Small intestine (tissue), 7 donors: Measurements from ENCODE around the gene METTL26. TPM values are rescaled to one million over a fixed set of nuclear protein-coding genes. Genes with fewer than 3 reads are reported as not detected.

ENCODE experiments used
- DNase-seq, 2 donors: peaks; one replicate each; pipeline versions ENCODE4 v3.0.0 to v3.0.0-alpha.2; 2013
- FAIRE-seq: peaks from 2 replicates; lab custom pipeline; 2012; peaks lifted over from hg19 to GRCh38; lab: Jason Lieb, UNC
- H3K27ac ChIP-seq, 3 donors: one replicate each; pipeline ENCODE4 v1.5.1; 2013; ENCODE audit warnings: low read length in 2 of 3, mild to moderate bottlenecking in 2 of 3, control low read depth in 1 of 3, inconsistent platforms in 1 of 3, low read depth in 1 of 3, moderate library complexity in 1 of 3
- H3K27me3 ChIP-seq, 3 donors: one replicate each; pipeline ENCODE4 v1.6.1; 2013; ENCODE audit warnings: low read length in 3 of 3, inconsistent platforms in 1 of 3; ENCODE audit not compliant: control insufficient read depth in 3 of 3, insufficient read depth in 3 of 3
- H3K36me3 ChIP-seq, 3 donors: one replicate each; pipeline ENCODE4 v1.6.1; 2013; ENCODE audit warnings: low read length in 3 of 3, inconsistent platforms in 1 of 3, low read depth in 1 of 3, mild to moderate bottlenecking in 1 of 3, moderate library complexity in 1 of 3; ENCODE audit not compliant: control insufficient read depth in 3 of 3, insufficient read depth in 2 of 3
- H3K4me1 ChIP-seq, 3 donors: one replicate each; pipeline ENCODE4 v1.6.1; 2013; ENCODE audit warnings: low read length in 2 of 3, inconsistent platforms in 1 of 3, low read depth in 1 of 3, mild to moderate bottlenecking in 1 of 3, moderate library complexity in 1 of 3; ENCODE audit not compliant: control insufficient read depth in 3 of 3, insufficient read depth in 2 of 3
- H3K4me3 ChIP-seq, 3 donors: one replicate each; pipeline ENCODE4 v1.5.1; 2013; ENCODE audit warnings: low read length in 3 of 3, control low read depth in 1 of 3, inconsistent platforms in 1 of 3, low read depth in 1 of 3, mild to moderate bottlenecking in 1 of 3, moderate library complexity in 1 of 3
- H3K9me3 ChIP-seq, 2 donors: one replicate each; pipeline ENCODE4 v1.6.1; 2013; ENCODE audit warnings: low read depth in 1 of 2, low read length in 1 of 2; ENCODE audit not compliant: control insufficient read depth in 2 of 2, insufficient read depth in 1 of 2
- WGBS, 3 donors: extraction: QIAGEN DNeasy Blood & Tissue Kit; methylation state at CpG; one replicate each; pipeline ENCODE4 v1.1.7; 2013; 5-methylcytosine and 5-hydroxymethylcytosine counted together
- polyA plus RNA-seq, 4 donors: library from polyadenylated mRNA; stranded (reverse) in 3 of 4; unstranded in 1 of 4; fragments of 200-250 nt in 3 of 4; fragments of 120-200 nt in 1 of 4; gene quantifications; one replicate each; pipeline versions ENCODE4 v1.2.1 to v1.2.3, GENCODE V29; 2013
- donor health status: healthy with polysubstance abuse.
- donor health status: control.
- donor health status: control.
- donor health status: Bipolar disorder and iron deficiency.
- donor health status: healthy.

Gene METTL26
- polyA plus RNA-seq, 4 donors, result 54.4 to 135 (median 113) TPM

GRCh38 chr16:677316-678190 is 41.4 kb upstream of the METTL26 start:
- H3K9me3 ChIP-seq, result no peaks in the 10 kb centered on the region
- peaks cover 6 to 42% (median 9%) of the 10 kb centered on the region in 3 donors for H3K36me3 ChIP-seq
- H3K27me3 ChIP-seq, result peaks cover 0 to 3% (median 0%) of the 10 kb centered on the region in 3 donors
- peak overlapping the region in 1 of 3 donors; percentile 30 for H3K27ac ChIP-seq
- FAIRE-seq, result no peak
- peaks cover 8 to 44% (median 10%) of the 10 kb centered on the region in 3 donors for H3K4me1 ChIP-seq
- 47 to 57% (median 53%) methylated on average over 49 to 57 of the region's 57 CpGs for WGBS, 3 donors
- no peak for DNase-seq
- no peak overlapping the region for H3K4me3 ChIP-seq

- H3K4me3 ChIP-seq, result no peak overlapping the region
- 15 to 47% (median 30%) methylated on average over 22 to 23 of the region's 23 CpGs for WGBS, 3 donors
- H3K36me3 ChIP-seq, result peaks cover 3 to 42% (median 15%) of the 10 kb centered on the region in 3 donors
- peak overlapping the region in 1 of 3 donors; percentile 25 for H3K27ac ChIP-seq
- H3K4me1 ChIP-seq, result peaks cover 8 to 37% (median 9%) of the 10 kb centered on the region in 3 donors
- DNase-seq (peak; percentile 86 to 94), FAIRE-seq (no peak)
- no peaks in the 10 kb centered on the region for H3K9me3 ChIP-seq
- H3K27me3 ChIP-seq, result peaks cover 0 to 3% (median 0%) of the 10 kb centered on the region in 3 donors
These were observed 40.8 kb upstream of the METTL26 start for GRCh38 chr16:676913-677312.

DNA sequence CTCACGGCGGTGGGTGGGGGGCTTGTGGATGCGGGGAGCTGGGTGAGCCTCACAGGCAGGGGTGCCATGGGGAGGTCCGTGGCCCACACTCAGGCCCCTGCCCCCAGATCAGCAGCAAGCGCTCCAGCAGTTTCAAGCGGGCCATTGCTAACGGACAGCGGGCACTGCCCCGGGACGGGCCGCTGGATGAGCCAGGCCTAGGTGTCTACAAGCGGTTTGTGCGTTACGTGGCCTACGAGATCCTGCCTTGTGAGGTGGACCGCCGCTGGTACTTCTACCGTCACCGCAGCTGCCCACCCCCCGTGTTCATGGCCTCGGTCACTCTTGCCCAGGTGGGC is 40.4 kb upstream of the METTL26 start:
- H3K4me1 ChIP-seq, result peaks cover 5 to 34% (median 8%) of the 10 kb centered on the region in 3 donors
- no peaks in the 10 kb centered on the region for H3K9me3 ChIP-seq
- H3K4me3 ChIP-seq, result no peak overlapping the region
- peak overlapping the region in 1 of 3 donors; percentile 25 for H3K27ac ChIP-seq
- WGBS, 3 donors, result 30 to 80% (median 55%) methylated on average over 17 to 21 of the region's 21 CpGs
- H3K27me3 ChIP-seq, result peaks cover 0 to 3% (median 0%) of the 10 kb centered on the region in 3 donors
- FAIRE-seq, result no peak
- H3K36me3 ChIP-seq, result peaks cover 7 to 42% (median 16%) of the 10 kb centered on the region in 3 donors
- no peak for DNase-seq

DNA sequence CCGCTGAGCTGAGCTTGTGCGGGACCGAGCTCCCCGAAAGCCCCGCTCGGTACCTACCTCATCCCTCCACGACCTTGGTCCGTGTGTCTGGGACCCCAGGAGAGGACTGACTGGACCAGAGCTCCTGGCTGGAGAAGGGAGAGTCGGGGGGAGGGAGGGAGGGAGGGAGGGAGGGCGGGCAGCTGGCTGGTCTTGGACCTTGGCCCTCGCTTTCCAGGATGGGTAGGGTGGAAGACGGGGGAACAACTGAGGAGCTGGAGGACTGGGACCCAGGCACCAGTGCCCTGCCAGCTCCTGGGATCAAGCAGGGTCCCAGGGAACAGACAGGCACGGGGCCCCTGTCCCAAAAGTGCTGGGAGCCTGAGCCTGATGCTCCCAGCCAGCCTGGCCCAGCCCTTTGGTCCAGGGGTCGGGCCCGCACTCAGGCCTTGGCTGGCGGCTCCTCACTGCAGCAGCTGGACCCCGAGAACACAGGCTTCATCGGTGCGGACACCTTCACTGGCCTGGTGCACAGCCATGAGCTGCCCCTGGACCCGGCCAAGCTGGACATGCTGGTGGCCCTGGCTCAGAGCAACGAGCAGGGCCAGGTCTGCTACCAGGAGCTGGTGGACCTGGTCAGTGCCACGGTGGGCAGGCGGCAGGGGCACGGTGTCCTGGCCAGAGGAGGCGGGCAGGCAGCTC is 39.9 kb upstream of the METTL26 start:
- WGBS, 3 donors, result 16 to 39% (median 33%) methylated on average over 18 to 25 of the region's 25 CpGs
- Histone ChIP-seq H3K27ac (no peak overlapping the region), H3K9me3 (no peaks in the 10 kb centered on the region), H3K36me3 (peaks cover 12 to 42% (median 16%) of the 10 kb centered on the region in 3 donors), H3K4me1 (peaks cover 5 to 28% (median 5%) of the 10 kb centered on the region in 3 donors), H3K27me3 (peaks cover 0 to 3% (median 0%) of the 10 kb centered on the region in 3 donors), H3K4me3 (peak overlapping the region; percentile 27 to 42 (median 39))
- DNase-seq (peak; percentile 63 to 64), FAIRE-seq (no peak)

- H3K36me3 ChIP-seq, result peaks cover 15 to 50% (median 19%) of the 10 kb centered on the region in 3 donors
- DNase-seq (peak; percentile 25 to 48), FAIRE-seq (no peak)
- H3K27me3 ChIP-seq, result peaks cover 0 to 3% (median 0%) of the 10 kb centered on the region in 3 donors
- H3K9me3 ChIP-seq, result no peaks in the 10 kb centered on the region
- H3K27ac ChIP-seq, result peak within 1 kb of the TSS in 1 of 3 donors; percentile 25
- peak within 1 kb of the TSS; percentile 27 to 42 (median 39) for H3K4me3 ChIP-seq
- peaks cover 5 to 26% (median 5%) of the 10 kb centered on the region in 3 donors for H3K4me1 ChIP-seq
- 5 to 10% (median 6%) methylated on average over 36 to 73 of the region's 73 CpGs for WGBS, 3 donors
These were observed 39.1 kb upstream of the METTL26 start, which contains the start of gene RHBDL1 for GRCh38 chr16:674968-675883. Gene RHBDL1, plus strand, starts transcription at chr16:675671. Its CDS starts 120 bp downstream, at chr16:675791.

DNA sequence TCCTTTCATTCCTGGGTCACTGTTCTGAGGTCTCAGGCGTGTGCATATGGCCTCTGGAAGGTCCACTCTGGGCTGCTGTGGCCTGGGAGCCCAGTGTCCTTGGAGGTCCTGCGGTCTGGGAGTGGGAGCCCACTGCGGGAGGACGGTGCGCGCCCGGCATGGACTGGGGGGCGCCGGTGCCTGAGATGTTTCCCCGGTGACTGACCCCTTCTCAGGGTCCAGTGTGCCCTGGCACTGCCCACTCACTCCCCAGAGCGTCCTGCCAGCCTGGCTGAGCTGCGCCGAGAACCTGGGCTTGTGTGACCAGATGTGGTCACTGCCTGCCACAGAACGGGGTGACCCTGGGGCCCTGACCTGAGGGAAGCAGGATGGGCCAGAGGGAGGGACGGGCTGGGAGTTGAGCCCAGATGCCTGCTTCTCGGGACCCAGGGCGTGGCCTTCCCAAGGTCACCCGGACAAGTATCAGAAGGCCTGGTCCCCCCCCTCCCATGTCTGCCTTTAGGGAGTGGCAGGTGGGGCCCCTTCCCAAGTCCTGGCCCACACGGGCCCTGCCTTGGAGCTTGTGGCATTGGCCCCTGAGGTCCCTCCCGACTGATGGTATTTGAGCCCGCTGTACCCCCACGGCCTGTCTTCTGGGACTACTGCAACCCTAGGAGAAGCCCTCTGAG is 38.2 kb upstream of the METTL26 start:
- DNase-seq (no peak), FAIRE-seq (no peak)
- Histone ChIP-seq H3K4me3 (no peak overlapping the region), H3K36me3 (peaks cover 15 to 59% (median 21%) of the 10 kb centered on the region in 3 donors), H3K27ac (no peak overlapping the region), H3K4me1 (peaks cover 5 to 26% (median 5%) of the 10 kb centered on the region in 3 donors), H3K9me3 (no peaks in the 10 kb centered on the region), H3K27me3 (peaks cover 0 to 3% (median 0%) of the 10 kb centered on the region in 3 donors)
- WGBS, 3 donors, result 72 to 80% (median 76%) methylated on average over 21 to 22 of the region's 22 CpGs

- Histone ChIP-seq H3K9me3 (no peaks in the 10 kb centered on the region), H3K27ac (no peak overlapping the region), H3K36me3 (peaks cover 15 to 67% (median 21%) of the 10 kb centered on the region in 3 donors), H3K27me3 (peaks cover 0 to 3% (median 0%) of the 10 kb centered on the region in 3 donors), H3K4me1 (peaks cover 3 to 32% (median 5%) of the 10 kb centered on the region in 3 donors), H3K4me3 (no peak overlapping the region)
- no peak for DNase-seq
- FAIRE-seq, result no peak
- 90 to 91% (median 91%) methylated on average over 14 to 18 of the region's 18 CpGs for WGBS, 3 donors
These were observed 37.4 kb upstream of the METTL26 start for GRCh38 chr16:673399-673991.
